ENCODE data around the gene EFL1. TPM values are rescaled to one million over a fixed set of nuclear protein-coding genes. Genes with fewer than 3 reads are reported as not detected.

EFL1 gene
- total and polyA plus RNA-seq, 2 donors (not counting 3 experiments of a cell fraction or from before 2014, with no cell fraction given): 6.6 to 21.9 TPM

DNA sequence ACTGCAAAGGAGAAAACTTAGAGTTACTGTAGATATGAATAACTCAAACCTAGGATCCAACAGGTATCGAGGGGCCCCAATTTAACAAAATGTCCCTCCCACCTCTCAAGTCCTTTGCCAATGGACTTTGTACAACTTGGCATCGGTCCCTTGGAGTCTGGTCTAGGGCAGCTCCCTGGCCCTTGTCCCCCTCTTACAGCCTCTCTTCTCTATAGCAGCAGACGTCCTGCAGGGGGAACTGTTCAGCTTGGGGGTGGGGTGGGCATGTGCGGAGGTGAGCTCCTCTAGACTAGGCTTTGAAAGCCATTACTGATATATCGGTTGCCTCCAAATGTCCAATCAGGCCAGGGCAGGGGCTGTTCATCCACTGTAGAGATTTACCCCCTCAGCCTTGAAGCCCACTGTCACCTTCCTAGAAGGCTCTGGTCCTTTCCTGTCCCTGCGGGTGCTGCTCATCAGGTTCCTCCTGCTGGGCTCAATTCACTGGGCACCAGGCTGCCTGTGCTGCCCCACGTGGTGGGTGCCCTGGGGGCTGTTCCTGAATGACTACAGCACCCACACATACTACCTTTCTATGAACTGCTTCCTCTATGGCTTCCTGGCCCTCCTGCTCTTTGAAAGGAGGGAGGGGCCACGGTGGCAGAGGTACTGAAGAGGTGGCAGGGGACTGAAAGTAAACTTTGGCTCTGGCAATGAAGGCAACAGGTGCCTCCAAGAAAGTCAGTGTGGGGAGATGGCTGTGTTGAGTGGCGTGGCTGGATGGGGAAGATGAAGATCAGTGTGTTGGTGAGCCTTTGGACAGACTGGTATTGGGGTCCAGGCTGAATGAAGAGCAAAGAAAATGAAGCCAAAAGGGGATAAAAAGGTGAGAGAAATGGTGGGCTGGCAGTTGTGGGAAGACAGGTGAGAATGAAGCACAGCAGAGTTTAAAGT is 137.9 kb downstream of the EFL1 start:
- H3K4me1 ChIP-seq (ENCODE audit: control insufficient read depth, extremely low read depth, insufficient read depth, low read length): peaks cover 8% of the 10 kb centered on the region
- no peak for TF ChIP-seq POLR2AphosphoS5 (IDR thresholded peaks at IDR 0.05; ENCODE audit: insufficient read depth, low read depth, low read length)
- no peak for TF ChIP-seq MYC (IDR thresholded peaks at IDR 0.05; ENCODE audit: low read depth, low read length)
- TF ChIP-seq MAX (IDR thresholded peaks at IDR 0.05; ENCODE audit: insufficient read depth, insufficient read length): no peak
- TF ChIP-seq FOS (IDR thresholded peaks at IDR 0.05; ENCODE audit: borderline replicate concordance, insufficient read depth, low read length): no peak
- no peak for TF ChIP-seq GATA2 (IDR thresholded peaks at IDR 0.05; ENCODE audit: insufficient read depth, insufficient read length, low read depth, low read length)
- no peak for TF ChIP-seq POLR2A (IDR thresholded peaks at IDR 0.05; ENCODE audit: low read depth, low read length)
- intact Hi-C loops (cut with micrococcal nuclease) (no loop called here), dilution Hi-C loops (cut with MboI; ENCODE audit: extremely low pct_ligation_motif_present, low sequenced_read_pairs) (no loop called here)
- CTCF ChIA-PET: interaction anchor here (0.7 to 5.0 kb wide), 2 partner anchors 15 kb away, joined by 4 to 49 read pairs; no protein-coding TSS in a partner anchor
- DNase-seq (ENCODE audit: low read depth, low spot score): no peak
- FAIRE-seq: no peak
- H3K27ac ChIP-seq (ENCODE audit: insufficient read depth, low read depth, low read length): no peak overlapping the region
- H3K4me2 ChIP-seq (ENCODE audit: insufficient read depth, low read length): no peak overlapping the region
- no peaks in the 10 kb centered on the region for H4K20me1 ChIP-seq (replicated peaks; ENCODE audit: control insufficient read depth, extremely low read depth, insufficient read depth, low read length)
- H3K27me3 ChIP-seq (ENCODE audit: control insufficient read depth in 2 of 2, insufficient read depth in 2 of 2, low read length in 2 of 2): no peaks in the 10 kb centered on the region
- no peaks in the 10 kb centered on the region for H3K79me2 ChIP-seq (ENCODE audit: control insufficient read depth, insufficient read depth, low read length)
- POLR2A ChIA-PET: no interaction called here
- H3K9me3 ChIP-seq (replicated peaks; ENCODE audit: control insufficient read depth, insufficient read depth, low read length): no peaks in the 10 kb centered on the region
- no peak overlapping the region for H2AFZ ChIP-seq (ENCODE audit: low read depth, low read length)
- H3K9me1 ChIP-seq (replicated peaks; ENCODE audit: control insufficient read depth, extremely low read depth, insufficient read depth, low read length): no peaks in the 10 kb centered on the region
- BruUV-seq (replicated peaks): no TSS peak
- no peak overlapping the region for H3K9ac ChIP-seq (replicated peaks; ENCODE audit: extremely low read depth, insufficient read depth, low read length)
- H3K4me3 ChIP-seq (replicated peaks in 1 of 3; ENCODE audit: insufficient read depth in 1 of 3, low read depth in 1 of 3, low read length in 3 of 3): no peak overlapping the region
- no peaks in the 10 kb centered on the region for H3K36me3 ChIP-seq (ENCODE audit: control insufficient read depth in 2 of 2, extremely low read depth in 1 of 2, insufficient read depth in 2 of 2, low read length in 2 of 2)

Data from endothelial cell of umbilical vein (primary cell).